K562 (cell line): ENCODE measurements around the gene EPOP. TPM values are rescaled to one million over a fixed set of nuclear protein-coding genes. Genes with fewer than 3 reads are reported as not detected.

Experiments
- LEF1 ChIP-seq: fragments of 450-650 bp; IDR thresholded peaks from 2 replicates; pipeline ENCODE4 v1.6.1; 2016; ENCODE audit warnings: mild to moderate bottlenecking
- MAFG ChIP-seq: fragments of 450-650 bp; conservative IDR thresholded peaks from 2 replicates; pipeline ENCODE4 v1.6.1; 2016; ENCODE audit warnings: missing genetic modification characterization, missing compliant biosample characterization
- MCM7 ChIP-seq, 2 experiments: fragments of 450-650 bp; IDR thresholded peaks; 2 replicates each; pipeline ENCODE4 v1.6.1; 2016 to 2018
- MECOM ChIP-seq: fragments of 250-450 bp; sonication (Bioruptor Pico); IDR thresholded peaks from 2 replicates; pipeline ENCODE4 v1.8.0; 2022; ENCODE audit warnings: inconsistent platforms
- MITF ChIP-seq: IDR thresholded peaks from 2 replicates; pipeline ENCODE4 v1.6.1; 2014; ENCODE audit warnings: antibody characterized with exemption
- NBN ChIP-seq: fragments of 450-650 bp; IDR thresholded peaks from 2 replicates; pipeline ENCODE4 v1.6.1; 2016; ENCODE audit warnings: low read depth, mild to moderate bottlenecking
- PHF20 ChIP-seq: fragments of 450-650 bp; IDR thresholded peaks from 2 replicates; pipeline ENCODE4 v1.6.1; 2018; ENCODE audit not compliant: partially characterized antibody
- POLR2A ChIP-seq: fragments of 450-650 bp; conservative IDR thresholded peaks from 2 replicates; pipeline ENCODE4 v1.6.1; 2016
- RFX5 ChIP-seq: IDR thresholded peaks from 2 replicates; pipeline ENCODE4 v1.6.1; 2011; ENCODE audit warnings: low read depth, mild to moderate bottlenecking, improper control_type of control experiment, low read length
- SIRT6 ChIP-seq: IDR thresholded peaks from one replicate; pipeline ENCODE4 v1.6.1; 2012; ENCODE audit warnings: low read depth, mild to moderate bottlenecking, control low read depth, inconsistent platforms, low read length, moderate library complexity
- STAG1 ChIP-seq: sonication (generic); formaldehyde crosslinking; IDR thresholded peaks from 2 replicates; pipeline ENCODE4 v1.5.0; 2020; ENCODE audit warnings: missing genetic modification reagents, borderline replicate concordance
- TEAD1 ChIP-seq, 2 experiments: fragments of 450-650 bp in 1 of 2; sonication (generic) in 1 of 2; formaldehyde crosslinking; IDR thresholded peaks; 2 replicates each; pipeline versions ENCODE4 v1.4.0 to v1.8.0; 2020 to 2022; ENCODE audit warnings: mild to moderate bottlenecking in 2 of 2, missing genetic modification reagents in 1 of 2
- ZNF239 ChIP-seq: fragments of 250-450 bp; sonication (Bioruptor Pico); IDR thresholded peaks from 2 replicates; pipeline ENCODE4 v1.4.0; 2020; ENCODE audit warnings: mild to moderate bottlenecking
- polyA plus RNA-seq, 8 experiments: library from polyadenylated mRNA; depleted of rRNA in 4 of 8; stranded (reverse) in 5 of 8; unstranded in 3 of 8; fragments of >200 nt; fragmentation: Nextera tagmentation in 2 of 8; fragmentation: Illumina TruSeq in 1 of 8; extraction: Ambion mirVana in 2 of 8; extraction: Trizol in 1 of 8; gene quantifications; 2 replicates each; pipeline versions ENCODE4 v1.2.1 to v1.2.3, GENCODE V29; 2011 to 2014; ENCODE audit warnings: inconsistent platforms in 1 of 8, missing spikeins in 1 of 8
- total RNA-seq, 7 experiments: library from RNA; depleted of rRNA in 6 of 7; stranded (reverse); fragments of >200 nt in 6 of 7; fragmentation: Illumina TruSeq in 2 of 7; extraction: Trizol in 2 of 7; gene quantifications; 2 replicates each; pipeline versions ENCODE4 v1.2.1 to v1.2.3, GENCODE V29; 2011 to 2021; ENCODE audit warnings: low replicate concordance in 1 of 7
- TF ChIP-seq, protein P1 (sequence below): fragments of 450-650 bp; IDR thresholded peaks from 2 replicates; pipeline ENCODE4 v1.6.1; 2018; ENCODE audit not compliant: partially characterized antibody
- TF ChIP-seq, protein P2 (sequence below): sonication (generic); formaldehyde crosslinking; IDR thresholded peaks from 2 replicates; pipeline ENCODE4 v1.8.0; 2022; ENCODE audit warnings: missing genetic modification reagents, mild to moderate bottlenecking, borderline replicate concordance
- TF ChIP-seq, protein P3 (sequence below): fragments of 450-650 bp; IDR thresholded peaks from 2 replicates; pipeline ENCODE4 v1.6.1; 2016; ENCODE audit warnings: missing biosample characterization, missing genetic modification characterization
- TF ChIP-seq, protein P4 (sequence below): fragments of 250-450 bp; sonication (Bioruptor Pico); IDR thresholded peaks from 2 replicates; pipeline ENCODE4 v1.4.0; 2020; ENCODE audit warnings: mild to moderate bottlenecking, moderate library complexity, borderline replicate concordance
- TF ChIP-seq, protein P5 (sequence below): sonication (generic); formaldehyde crosslinking; IDR thresholded peaks from 2 replicates; pipeline ENCODE4 v1.9.0; 2022; ENCODE audit warnings: mild to moderate bottlenecking, missing genetic modification reagents

EPOP gene
- total and polyA plus RNA-seq, 9 of the 15 experiments (the other 6 are each of a cell fraction or from before 2014, with no cell fraction given): 0.41 to 10.6 (median 4.6) TPM

GRCh38 chr17:38676706-38677504 lies 2.1 kb upstream of the EPOP start (continued):
- TF ChIP-seq, protein P1, sequence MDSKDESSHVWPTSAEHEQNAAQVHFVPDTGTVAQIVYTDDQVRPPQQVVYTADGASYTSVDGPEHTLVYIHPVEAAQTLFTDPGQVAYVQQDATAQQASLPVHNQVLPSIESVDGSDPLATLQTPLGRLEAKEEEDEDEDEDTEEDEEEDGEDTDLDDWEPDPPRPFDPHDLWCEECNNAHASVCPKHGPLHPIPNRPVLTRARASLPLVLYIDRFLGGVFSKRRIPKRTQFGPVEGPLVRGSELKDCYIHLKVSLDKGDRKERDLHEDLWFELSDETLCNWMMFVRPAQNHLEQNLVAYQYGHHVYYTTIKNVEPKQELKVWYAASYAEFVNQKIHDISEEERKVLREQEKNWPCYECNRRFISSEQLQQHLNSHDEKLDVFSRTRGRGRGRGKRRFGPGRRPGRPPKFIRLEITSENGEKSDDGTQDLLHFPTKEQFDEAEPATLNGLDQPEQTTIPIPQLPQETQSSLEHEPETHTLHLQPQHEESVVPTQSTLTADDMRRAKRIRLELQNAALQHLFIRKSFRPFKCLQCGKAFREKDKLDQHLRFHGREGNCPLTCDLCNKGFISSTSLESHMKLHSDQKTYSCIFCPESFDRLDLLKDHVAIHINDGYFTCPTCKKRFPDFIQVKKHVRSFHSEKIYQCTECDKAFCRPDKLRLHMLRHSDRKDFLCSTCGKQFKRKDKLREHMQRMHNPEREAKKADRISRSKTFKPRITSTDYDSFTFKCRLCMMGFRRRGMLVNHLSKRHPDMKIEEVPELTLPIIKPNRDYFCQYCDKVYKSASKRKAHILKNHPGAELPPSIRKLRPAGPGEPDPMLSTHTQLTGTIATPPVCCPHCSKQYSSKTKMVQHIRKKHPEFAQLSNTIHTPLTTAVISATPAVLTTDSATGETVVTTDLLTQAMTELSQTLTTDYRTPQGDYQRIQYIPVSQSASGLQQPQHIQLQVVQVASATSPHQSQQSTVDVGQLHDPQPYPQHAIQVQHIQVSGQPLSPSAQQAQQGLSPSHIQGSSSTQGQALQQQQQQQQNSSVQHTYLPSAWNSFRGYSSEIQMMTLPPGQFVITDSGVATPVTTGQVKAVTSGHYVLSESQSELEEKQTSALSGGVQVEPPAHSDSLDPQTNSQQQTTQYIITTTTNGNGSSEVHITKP: no peak
- no peak for TF ChIP-seq MECOM
- peak; percentile 37; the same call in 1 of the 2 replicates for TF ChIP-seq STAG1 (CRISPR knock-in tag)
- TF ChIP-seq, protein P2, sequence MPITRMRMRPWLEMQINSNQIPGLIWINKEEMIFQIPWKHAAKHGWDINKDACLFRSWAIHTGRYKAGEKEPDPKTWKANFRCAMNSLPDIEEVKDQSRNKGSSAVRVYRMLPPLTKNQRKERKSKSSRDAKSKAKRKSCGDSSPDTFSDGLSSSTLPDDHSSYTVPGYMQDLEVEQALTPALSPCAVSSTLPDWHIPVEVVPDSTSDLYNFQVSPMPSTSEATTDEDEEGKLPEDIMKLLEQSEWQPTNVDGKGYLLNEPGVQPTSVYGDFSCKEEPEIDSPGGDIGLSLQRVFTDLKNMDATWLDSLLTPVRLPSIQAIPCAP (CRISPR knock-in tag): no peak
- no peak for TF ChIP-seq RFX5
- no peak for TF ChIP-seq PHF20
- 0 out of 2 replicates have a peak, but pooled peaks have one; percentile 45 for TF ChIP-seq NBN
- TF ChIP-seq, protein P3, sequence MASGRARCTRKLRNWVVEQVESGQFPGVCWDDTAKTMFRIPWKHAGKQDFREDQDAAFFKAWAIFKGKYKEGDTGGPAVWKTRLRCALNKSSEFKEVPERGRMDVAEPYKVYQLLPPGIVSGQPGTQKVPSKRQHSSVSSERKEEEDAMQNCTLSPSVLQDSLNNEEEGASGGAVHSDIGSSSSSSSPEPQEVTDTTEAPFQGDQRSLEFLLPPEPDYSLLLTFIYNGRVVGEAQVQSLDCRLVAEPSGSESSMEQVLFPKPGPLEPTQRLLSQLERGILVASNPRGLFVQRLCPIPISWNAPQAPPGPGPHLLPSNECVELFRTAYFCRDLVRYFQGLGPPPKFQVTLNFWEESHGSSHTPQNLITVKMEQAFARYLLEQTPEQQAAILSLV (tag): no peak
- no peak for TF ChIP-seq POLR2A
- TF ChIP-seq SIRT6: no peak
- TF ChIP-seq MCM7 (IDR thresholded peaks at IDR 0.05): no peak
- TF ChIP-seq ZNF239: no peak
- TF ChIP-seq MAFG (tag): no peak
- TF ChIP-seq, protein P4, sequence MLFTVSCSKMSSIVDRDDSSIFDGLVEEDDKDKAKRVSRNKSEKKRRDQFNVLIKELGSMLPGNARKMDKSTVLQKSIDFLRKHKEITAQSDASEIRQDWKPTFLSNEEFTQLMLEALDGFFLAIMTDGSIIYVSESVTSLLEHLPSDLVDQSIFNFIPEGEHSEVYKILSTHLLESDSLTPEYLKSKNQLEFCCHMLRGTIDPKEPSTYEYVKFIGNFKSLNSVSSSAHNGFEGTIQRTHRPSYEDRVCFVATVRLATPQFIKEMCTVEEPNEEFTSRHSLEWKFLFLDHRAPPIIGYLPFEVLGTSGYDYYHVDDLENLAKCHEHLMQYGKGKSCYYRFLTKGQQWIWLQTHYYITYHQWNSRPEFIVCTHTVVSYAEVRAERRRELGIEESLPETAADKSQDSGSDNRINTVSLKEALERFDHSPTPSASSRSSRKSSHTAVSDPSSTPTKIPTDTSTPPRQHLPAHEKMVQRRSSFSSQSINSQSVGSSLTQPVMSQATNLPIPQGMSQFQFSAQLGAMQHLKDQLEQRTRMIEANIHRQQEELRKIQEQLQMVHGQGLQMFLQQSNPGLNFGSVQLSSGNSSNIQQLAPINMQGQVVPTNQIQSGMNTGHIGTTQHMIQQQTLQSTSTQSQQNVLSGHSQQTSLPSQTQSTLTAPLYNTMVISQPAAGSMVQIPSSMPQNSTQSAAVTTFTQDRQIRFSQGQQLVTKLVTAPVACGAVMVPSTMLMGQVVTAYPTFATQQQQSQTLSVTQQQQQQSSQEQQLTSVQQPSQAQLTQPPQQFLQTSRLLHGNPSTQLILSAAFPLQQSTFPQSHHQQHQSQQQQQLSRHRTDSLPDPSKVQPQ: no peak
- peak; percentile 81 to 96 for TF ChIP-seq TEAD1 (CRISPR knock-in tag; IDR thresholded peaks at IDR 0.05)
- TF ChIP-seq, protein P5, sequence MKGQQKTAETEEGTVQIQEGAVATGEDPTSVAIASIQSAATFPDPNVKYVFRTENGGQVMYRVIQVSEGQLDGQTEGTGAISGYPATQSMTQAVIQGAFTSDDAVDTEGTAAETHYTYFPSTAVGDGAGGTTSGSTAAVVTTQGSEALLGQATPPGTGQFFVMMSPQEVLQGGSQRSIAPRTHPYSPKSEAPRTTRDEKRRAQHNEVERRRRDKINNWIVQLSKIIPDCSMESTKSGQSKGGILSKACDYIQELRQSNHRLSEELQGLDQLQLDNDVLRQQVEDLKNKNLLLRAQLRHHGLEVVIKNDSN: peak; percentile 87
- no peak; the same call in 1 of the 2 replicates for TF ChIP-seq LEF1
- TF ChIP-seq MITF: peak; percentile 90; the same call in 1 of the 2 replicates
